ENCODE results near the gene RAET1G. TPM values are rescaled to one million over a fixed set of nuclear protein-coding genes. Genes with fewer than 3 reads are reported as not detected.

The RAET1G gene
- total and polyA plus RNA-seq, 9 of the 15 experiments (the other 6 are each of a cell fraction or from before 2014, with no cell fraction given): 0.11 TPM; not detected in 8

DNA sequence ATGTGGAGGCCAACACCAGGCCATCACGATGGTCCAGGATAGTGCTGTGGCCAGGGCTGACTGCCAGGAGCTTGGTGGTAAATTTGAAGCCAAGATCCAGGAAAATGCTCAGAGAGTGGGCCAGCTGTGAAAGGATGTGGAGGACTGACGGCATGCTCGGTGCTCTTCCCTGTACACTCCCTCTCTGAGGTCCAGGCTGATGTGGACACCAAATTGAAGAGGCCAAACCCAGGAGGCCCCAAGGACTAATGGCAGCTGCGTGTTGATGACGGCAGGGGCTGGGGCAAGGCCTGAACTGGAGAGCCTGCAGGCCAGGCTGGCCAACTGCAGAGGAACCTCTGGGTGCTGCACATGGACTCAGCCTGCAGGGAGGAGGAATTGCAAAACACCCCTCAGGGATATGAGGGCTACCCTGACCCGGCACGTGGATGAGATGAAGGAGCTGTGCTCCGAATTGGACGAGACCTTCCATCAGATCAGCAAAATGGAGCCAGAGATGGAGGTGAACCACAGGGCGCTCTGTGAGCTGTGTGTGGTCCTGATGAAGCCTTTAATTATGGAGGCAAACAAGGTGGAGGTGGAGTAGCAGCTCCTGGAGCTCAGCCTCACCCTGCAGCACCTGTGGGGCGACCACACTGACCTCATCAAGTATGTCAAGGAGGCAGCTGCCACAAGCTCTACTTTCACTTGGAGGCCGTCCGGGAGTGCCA lies 18.1 kb downstream of the RAET1G start (continued):
- TF ChIP-seq BCLAF1 (IDR thresholded peaks at IDR 0.05; ENCODE audit: borderline replicate concordance in 1 of 2, control insufficient read depth in 1 of 2, low read depth in 2 of 2, low read length in 1 of 2) (no peak), ZNF609 (CRISPR knock-in tag; IDR thresholded peaks at IDR 0.05; ENCODE audit: borderline replicate concordance) (no peak), GABPB1 (CRISPR knock-in tag; IDR thresholded peaks at IDR 0.05) (no peak), POLR2B (IDR thresholded peaks at IDR 0.05; ENCODE audit: low read depth, partially characterized antibody) (no peak), ZNF644 (tag; IDR thresholded peaks at IDR 0.05; ENCODE audit: low read depth) (no peak), OTX1 (CRISPR knock-in tag; IDR thresholded peaks at IDR 0.05) (no peak), ZNF175 (CRISPR knock-in tag; IDR thresholded peaks at IDR 0.05; ENCODE audit: low read depth) (no peak), KLF6 (CRISPR knock-in tag; IDR thresholded peaks at IDR 0.05; ENCODE audit: borderline replicate concordance) (no peak), MBD2 (IDR thresholded peaks at IDR 0.05; ENCODE audit: borderline replicate concordance, low read depth) (no peak), ZNF124 (CRISPR knock-in tag; IDR thresholded peaks at IDR 0.05) (no peak)
- TF ChIP-seq, protein P1, sequence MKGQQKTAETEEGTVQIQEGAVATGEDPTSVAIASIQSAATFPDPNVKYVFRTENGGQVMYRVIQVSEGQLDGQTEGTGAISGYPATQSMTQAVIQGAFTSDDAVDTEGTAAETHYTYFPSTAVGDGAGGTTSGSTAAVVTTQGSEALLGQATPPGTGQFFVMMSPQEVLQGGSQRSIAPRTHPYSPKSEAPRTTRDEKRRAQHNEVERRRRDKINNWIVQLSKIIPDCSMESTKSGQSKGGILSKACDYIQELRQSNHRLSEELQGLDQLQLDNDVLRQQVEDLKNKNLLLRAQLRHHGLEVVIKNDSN (CRISPR knock-in tag; IDR thresholded peaks at IDR 0.05): no peak
